GM12801 (cell line): ENCODE results near the gene FXYD7.

Source experiments
- TF ChIP-seq, protein P1 (sequence below): IDR thresholded peaks from one replicate; pipeline ENCODE4 v1.5.1; 2011; ENCODE audit warnings: control low read depth; ENCODE audit not compliant: insufficient read length; ENCODE audit errors: extremely low read depth

The FXYD7 gene

DNA sequence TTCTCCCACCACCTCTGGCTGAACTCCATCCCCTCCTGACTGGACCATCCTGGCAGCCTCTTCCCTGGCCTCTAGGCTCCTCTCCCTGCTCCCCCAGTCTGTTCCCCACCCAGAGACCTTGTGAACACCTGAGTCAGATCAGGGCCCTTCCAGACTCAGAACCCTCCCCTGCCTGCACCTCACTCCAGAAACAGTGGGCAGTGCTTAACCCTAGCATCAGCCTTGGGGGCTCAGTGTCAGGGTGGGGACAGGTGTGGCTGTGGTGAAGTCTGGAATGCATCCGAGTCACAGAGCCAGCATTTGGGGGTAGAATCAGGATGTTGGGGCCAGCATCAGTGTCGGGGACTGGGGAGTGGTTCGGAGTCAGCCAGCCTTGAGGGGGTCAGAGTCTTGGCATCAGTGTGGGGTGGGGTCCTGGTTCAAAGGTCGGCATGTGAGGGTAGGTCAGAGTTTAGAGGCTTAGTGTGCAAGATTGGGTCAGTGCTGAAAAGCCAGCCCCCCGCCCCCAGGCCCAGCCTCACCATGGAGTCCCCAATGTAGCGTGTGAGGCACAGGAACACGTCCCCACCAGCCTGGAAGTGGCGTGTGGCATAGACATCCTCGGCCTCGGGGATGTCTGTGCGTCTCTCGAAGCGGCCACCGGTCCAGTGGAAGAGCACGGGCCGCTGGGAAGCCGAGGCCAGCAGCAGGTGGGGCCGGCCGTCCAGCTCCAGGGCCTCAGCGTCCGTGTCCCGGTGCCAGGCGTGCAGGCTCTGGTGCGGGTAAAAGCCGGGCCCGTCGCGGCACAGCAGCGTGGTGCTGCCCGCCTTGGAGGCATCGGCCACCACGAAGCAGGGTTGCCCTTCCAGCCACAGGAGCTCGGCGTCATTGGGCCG lies 17.1 kb upstream of the FXYD7 start:
- TF ChIP-seq, protein P1, sequence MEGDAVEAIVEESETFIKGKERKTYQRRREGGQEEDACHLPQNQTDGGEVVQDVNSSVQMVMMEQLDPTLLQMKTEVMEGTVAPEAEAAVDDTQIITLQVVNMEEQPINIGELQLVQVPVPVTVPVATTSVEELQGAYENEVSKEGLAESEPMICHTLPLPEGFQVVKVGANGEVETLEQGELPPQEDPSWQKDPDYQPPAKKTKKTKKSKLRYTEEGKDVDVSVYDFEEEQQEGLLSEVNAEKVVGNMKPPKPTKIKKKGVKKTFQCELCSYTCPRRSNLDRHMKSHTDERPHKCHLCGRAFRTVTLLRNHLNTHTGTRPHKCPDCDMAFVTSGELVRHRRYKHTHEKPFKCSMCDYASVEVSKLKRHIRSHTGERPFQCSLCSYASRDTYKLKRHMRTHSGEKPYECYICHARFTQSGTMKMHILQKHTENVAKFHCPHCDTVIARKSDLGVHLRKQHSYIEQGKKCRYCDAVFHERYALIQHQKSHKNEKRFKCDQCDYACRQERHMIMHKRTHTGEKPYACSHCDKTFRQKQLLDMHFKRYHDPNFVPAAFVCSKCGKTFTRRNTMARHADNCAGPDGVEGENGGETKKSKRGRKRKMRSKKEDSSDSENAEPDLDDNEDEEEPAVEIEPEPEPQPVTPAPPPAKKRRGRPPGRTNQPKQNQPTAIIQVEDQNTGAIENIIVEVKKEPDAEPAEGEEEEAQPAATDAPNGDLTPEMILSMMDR, result no peak

DNA sequence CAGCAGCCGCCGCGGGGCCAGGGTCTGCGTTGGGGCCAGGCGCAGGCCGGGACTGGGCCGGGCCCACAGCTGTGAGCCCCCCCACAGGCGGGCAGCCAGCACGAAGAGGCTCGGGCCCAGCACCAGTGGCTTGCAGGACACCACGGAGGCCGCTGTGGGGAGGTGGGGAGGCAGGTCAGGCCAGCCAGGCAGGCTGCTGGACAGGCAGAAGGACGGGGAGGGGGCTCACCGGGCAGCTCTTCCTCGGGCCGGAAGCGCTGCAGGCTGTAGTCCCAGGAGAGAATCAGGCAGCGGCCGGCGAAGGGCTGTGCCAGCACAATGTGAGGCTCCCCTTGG lies 16.5 kb upstream of the FXYD7 start:
- TF ChIP-seq, protein P1, result no peak

DNA sequence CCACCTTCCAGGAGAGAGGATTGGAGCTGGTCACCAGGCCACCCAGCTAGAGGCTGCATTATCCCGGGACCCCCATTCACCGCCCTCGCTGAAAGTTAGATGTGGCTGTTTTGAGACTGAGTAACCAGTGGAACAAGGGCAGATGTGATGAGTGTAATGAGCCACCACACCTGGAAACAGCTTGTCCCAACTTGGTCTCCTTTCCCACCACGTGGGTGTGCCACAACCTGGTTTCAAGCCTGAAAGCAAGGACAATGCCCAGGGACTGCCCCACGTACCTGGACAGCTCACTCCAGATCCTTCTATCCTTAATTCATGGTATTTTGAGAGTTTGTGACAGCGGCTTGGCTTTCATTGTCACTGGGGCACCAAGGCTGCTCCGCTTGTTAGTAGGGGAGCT lies 15.2 kb upstream of the FXYD7 start:
- TF ChIP-seq, protein P1, result no peak

DNA sequence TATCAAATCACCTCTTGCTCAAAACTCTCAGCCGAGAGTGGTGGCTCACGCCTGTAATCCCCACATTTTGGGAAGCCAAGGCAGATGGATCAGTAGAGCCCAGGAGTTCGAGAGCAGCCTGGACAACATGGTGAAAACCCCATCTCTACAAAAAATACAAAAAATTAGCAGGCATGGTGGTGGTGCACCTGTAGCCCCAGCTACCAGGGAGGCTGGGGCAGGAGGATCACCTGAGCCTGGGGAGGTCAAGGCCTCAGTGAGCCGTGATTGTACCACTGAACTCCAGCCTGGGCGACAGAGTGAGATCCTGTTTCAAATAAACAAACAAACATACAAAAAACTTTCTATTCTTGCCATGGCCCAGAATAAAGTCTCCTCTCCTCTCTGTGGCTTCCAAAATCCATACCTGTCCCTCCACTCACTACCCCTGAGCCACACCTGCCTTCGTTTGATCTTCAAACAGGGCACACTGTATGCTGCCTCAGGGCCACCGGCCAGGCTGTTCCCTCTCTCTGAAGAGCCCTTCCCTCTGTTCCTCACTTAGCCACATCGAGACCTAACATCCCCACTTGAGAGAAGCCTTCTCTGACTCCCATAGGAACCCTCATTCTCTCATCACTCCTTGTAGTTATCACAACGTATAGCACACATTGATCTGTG lies 14.5 kb upstream of the FXYD7 start:
- TF ChIP-seq, protein P1, result no peak

DNA sequence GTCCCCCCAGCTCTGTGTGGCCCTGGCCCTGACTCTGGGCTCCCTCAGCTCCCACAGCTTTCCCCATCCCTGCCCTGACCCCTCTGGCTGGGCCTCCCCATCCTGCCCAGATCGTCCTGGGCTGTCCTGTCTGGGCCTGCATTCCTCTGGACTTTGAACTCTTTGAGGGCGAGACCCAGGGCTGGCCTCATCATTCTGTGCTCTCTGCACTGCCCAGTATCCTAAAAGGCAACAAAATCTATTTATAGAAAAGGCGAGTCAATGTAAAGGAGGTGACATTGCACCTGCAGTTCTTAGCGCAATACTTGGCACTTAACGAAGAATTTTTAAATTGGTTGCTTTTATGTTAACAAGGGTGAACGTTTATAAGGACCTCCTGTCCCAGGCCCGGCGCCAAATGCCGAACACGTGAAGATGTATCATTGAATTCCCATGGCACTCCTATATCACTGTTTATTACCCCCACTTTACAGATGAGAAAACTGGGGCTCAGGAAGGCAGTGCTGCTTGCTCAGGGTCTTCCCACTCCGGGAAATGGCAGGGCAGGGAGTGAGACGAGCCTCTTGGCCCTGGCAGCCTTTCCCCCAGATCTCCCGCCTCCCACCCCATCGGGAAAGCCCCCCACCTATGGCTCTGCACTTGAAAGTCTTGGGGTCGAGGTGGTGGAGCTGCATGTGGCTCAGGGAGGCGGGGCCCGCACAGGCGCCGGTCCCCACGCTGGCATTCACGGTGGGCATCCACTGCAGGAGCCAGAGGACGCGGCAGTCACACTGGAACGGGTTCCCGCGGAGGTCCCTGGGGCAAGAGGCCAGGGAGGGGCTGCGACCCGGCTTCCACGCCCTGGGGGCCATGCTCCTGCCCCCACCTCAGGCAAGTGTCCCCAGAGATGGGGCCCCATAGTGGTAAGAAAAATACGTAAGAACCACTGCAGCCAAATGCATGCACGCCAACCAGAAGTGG lies 12.0 kb upstream of the FXYD7 start:
- TF ChIP-seq, protein P1, result no peak

DNA sequence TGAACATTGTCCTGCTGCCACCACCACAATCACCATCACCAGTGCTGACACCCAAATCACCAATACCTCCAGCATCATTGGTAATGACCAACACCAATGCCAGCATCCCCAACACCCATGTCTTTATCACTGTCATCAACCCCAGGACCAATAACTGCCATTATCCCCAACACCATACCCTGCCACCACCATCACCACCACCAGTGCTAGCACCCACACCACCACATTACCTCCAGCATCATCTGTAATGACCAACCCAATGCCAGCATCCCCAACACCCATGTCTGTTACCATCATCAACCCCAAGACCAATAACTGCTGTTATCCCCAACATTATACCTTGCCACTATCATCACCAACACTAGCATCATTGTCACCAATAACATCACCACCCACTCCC lies 10.8 kb upstream of the FXYD7 start:
- TF ChIP-seq, protein P1, result no peak

DNA sequence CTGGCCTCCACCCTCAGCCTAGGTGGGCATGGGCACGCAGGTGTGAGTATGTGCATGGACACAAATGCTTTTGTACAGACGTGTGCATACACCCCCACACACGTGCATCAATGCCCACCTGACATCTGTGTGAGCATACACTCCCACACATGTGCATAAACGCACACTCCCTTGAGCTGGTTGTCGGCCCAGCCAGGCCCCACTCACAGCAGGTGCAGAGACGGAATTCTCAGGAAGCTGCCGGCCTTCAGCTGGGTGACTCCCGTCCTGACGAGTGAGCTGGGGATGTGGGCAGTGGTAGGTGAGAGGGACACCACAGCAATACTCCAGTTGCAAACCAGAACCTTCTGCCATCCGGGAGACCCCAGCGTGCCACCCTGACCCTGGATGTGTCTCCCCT lies 9.2 kb upstream of the FXYD7 start:
- TF ChIP-seq, protein P1, result no peak
